ENCODE results near the gene SLC10A1. TPM values are rescaled to one million over a fixed set of nuclear protein-coding genes. Genes with fewer than 3 reads are reported as not detected.

The SLC10A1 gene
- total and polyA plus RNA-seq, 2 of the 8 experiments (the other 6 are each of a cell fraction or from before 2014, with no cell fraction given), result not detected

DNA sequence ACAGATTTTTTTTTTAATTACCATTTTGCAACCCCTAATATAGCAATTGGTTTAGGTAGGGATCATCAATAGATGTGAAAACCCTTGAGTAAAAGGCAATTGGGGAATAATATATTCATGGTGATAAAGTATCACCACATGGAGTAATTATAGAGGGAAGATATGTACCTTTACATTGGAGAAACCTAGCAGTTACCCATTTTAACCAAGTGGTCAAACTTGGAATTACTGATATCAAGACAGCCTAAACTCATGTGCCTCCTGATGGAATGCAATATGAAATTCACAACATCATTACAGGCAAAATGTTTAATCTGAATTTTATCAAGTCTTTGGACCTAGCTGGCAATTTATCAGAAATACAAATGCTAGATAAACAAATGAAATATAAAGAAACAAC, 6.7 kb upstream of the SLC10A1 start:
- Histone ChIP-seq H3K23ac (ENCODE audit: insufficient read length) (no peak overlapping the region), H3K27ac (ENCODE audit: low read depth, low read length) (no peak overlapping the region), H2AFZ (ENCODE audit: low read length) (no peak overlapping the region), H4K5ac (ENCODE audit: insufficient read length, low read depth, low read length) (no peak overlapping the region), H3K4me2 (ENCODE audit: insufficient read depth in 1 of 2, low read depth in 2 of 2, low read length in 2 of 2) (no peak overlapping the region), H3K23me2 (ENCODE audit: low read depth, low read length) (no peaks in the 10 kb centered on the region), H4K8ac (ENCODE audit: extremely low read depth, insufficient read depth, low read length) (no peak overlapping the region), H3K56ac (replicated peaks; ENCODE audit: insufficient read length, low read depth, low read length) (no peak overlapping the region), H3K9ac (replicated peaks in 1 of 4; ENCODE audit: extremely low read depth in 1 of 4, low read depth in 3 of 4, low read length in 3 of 4) (no peak overlapping the region), H2BK15ac (ENCODE audit: low read length) (no peak overlapping the region), H4K91ac (replicated peaks; ENCODE audit: insufficient read length, low read length) (no peak overlapping the region), H3K4me3 (ENCODE audit: extremely low read depth in 1 of 4, insufficient read depth in 2 of 4, low read depth in 3 of 4, low read length in 4 of 4) (no peak overlapping the region), H3K9me3 (ENCODE audit: insufficient read depth in 2 of 2, low read depth in 1 of 2, low read length in 1 of 2) (no peaks in the 10 kb centered on the region), H2BK5ac (ENCODE audit: low read depth, low read length) (no peak overlapping the region), H2BK120ac (replicated peaks; ENCODE audit: low read depth, low read length) (no peak overlapping the region), H3K27me3 (replicated peaks in 1 of 4; ENCODE audit: control insufficient read depth in 3 of 4, extremely low read depth in 1 of 4, insufficient read depth in 3 of 4, low read length in 3 of 4) (no peaks in the 10 kb centered on the region), H4K20me1 (replicated peaks in 1 of 2; ENCODE audit: control insufficient read depth in 1 of 2, insufficient read depth in 2 of 2, low read length in 2 of 2) (no peaks in the 10 kb centered on the region), H2AK5ac (ENCODE audit: low read depth, low read length) (no peak overlapping the region), H3K4me1 (replicated peaks in 1 of 4; ENCODE audit: control insufficient read depth in 3 of 4, insufficient read depth in 4 of 4, low read length in 3 of 4) (peaks cover 0 to 5% (median 4%) of the 10 kb centered on the region in 4 experiments; a peak in 4 of 7 replicates), H2BK12ac (ENCODE audit: low read depth, low read length) (no peak overlapping the region), H3K79me2 (ENCODE audit: control insufficient read depth in 1 of 2, insufficient read depth in 2 of 2, low read length in 2 of 2) (no peaks in the 10 kb centered on the region), H3K18ac (ENCODE audit: extremely low read depth, low read length) (no peak overlapping the region), H3K4ac (replicated peaks; ENCODE audit: insufficient read length, low read depth, low read length) (no peak overlapping the region), H3K14ac (ENCODE audit: insufficient read length) (no peak overlapping the region), H2BK20ac (ENCODE audit: low read length) (no peak overlapping the region), H3K79me1 (ENCODE audit: low read depth, low read length) (no peaks in the 10 kb centered on the region), H3K36me3 (ENCODE audit: control insufficient read depth in 2 of 4, insufficient read depth in 4 of 4, low read length in 3 of 4) (no peaks in the 10 kb centered on the region)
- TF ChIP-seq YY1 (IDR thresholded peaks at IDR 0.05; ENCODE audit: low read depth, low read length), result no peak
- no peak for TF ChIP-seq SRF (IDR thresholded peaks at IDR 0.05; ENCODE audit: low read depth, low read length)
- no peak for TF ChIP-seq JUND (IDR thresholded peaks at IDR 0.05; ENCODE audit: low read length)
- TF ChIP-seq, protein P1, sequence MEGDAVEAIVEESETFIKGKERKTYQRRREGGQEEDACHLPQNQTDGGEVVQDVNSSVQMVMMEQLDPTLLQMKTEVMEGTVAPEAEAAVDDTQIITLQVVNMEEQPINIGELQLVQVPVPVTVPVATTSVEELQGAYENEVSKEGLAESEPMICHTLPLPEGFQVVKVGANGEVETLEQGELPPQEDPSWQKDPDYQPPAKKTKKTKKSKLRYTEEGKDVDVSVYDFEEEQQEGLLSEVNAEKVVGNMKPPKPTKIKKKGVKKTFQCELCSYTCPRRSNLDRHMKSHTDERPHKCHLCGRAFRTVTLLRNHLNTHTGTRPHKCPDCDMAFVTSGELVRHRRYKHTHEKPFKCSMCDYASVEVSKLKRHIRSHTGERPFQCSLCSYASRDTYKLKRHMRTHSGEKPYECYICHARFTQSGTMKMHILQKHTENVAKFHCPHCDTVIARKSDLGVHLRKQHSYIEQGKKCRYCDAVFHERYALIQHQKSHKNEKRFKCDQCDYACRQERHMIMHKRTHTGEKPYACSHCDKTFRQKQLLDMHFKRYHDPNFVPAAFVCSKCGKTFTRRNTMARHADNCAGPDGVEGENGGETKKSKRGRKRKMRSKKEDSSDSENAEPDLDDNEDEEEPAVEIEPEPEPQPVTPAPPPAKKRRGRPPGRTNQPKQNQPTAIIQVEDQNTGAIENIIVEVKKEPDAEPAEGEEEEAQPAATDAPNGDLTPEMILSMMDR (IDR thresholded peaks at IDR 0.05; ENCODE audit: control extremely low read depth in 1 of 3, insufficient read depth in 1 of 3, low read depth in 1 of 3, low read length in 3 of 3), result peak in 1 of 3 experiments; percentile 25; a peak in 1 of 4 replicates
- no peak for TF ChIP-seq CBX8 (IDR thresholded peaks at IDR 0.05; ENCODE audit: borderline replicate concordance, low read depth, low read length)
- DNase-seq (ENCODE audit: low read depth in 1 of 2, low spot score in 2 of 2) (no peak), FAIRE-seq (no peak)
- CTCF ChIA-PET (ENCODE audit: partially characterized antibody), result interaction anchor here (0.6 to 1.8 kb wide), 6 partner anchors 14 to 274 kb away, joined by 3 to 9 read pairs (median 4); no protein-coding TSS in a partner anchor
- POLR2A ChIA-PET (ENCODE audit: partially characterized antibody), result no interaction called here

All from H1 (cell line).